ENCODE measurements around the gene ATP8B1.

- TF ChIP-seq CTCF (IDR thresholded peaks at IDR 0.05) (no peak), EZH2 (IDR thresholded peaks at IDR 0.05) (no peak), EZH2phosphoT487 (IDR thresholded peaks at IDR 0.05) (no peak)
These were observed 38.5 kb upstream of the ATP8B1 start for GRCh38 chr18:57841568-57841967.
